Amygdala (tissue), 56 donors: ENCODE results near the gene VRK2.
"Not testable (repeated sequence)": the region's sequence is repeated elsewhere in the genome, so short reads cannot be mapped to it uniquely, and the experiment has no call there.

Experiments used
- DNase-seq, 56 donors: peaks; one replicate each; lab custom pipeline; 2025; lab: John Stamatoyannopoulos, UW

Gene VRK2

DNA sequence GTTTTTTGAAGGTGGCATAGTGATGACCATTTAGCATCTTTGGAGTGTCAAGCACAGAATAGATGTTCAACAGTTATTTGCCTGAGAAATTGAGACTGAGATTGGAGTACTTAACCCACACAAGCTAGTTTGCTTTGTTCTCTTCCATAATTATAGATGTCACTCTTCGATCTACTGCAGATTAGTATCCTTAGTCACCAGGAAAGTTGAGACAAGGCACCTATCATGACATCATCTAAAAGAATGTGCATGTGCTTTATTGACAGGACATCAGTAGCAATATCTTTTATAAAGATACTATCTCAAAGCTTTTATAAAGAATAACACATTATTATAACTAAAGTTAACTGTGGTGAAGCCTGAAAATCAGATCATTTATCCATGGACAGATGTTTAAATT, 6.4 kb downstream of the VRK2 start:
- no peak for DNase-seq

DNA sequence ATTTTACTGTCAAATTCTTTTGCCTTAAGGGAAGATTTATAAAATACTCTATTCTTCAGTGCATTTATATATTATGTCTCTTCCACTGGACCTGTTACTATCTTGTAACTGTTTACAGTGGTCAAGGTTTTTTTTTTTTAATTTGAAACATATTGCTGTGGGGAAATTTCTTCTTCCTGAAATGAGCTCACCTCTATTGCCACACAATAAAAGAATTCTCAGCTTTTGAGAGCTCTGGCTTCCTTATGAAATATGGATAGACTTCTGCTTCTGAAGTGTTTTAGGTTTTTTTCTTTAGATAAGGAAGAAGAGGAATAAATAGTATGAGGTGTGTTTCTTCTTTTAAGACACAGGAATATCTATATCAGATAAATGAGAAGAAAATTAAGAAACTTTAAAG, 7.7 kb downstream of the VRK2 start:
- no peak for DNase-seq

DNA sequence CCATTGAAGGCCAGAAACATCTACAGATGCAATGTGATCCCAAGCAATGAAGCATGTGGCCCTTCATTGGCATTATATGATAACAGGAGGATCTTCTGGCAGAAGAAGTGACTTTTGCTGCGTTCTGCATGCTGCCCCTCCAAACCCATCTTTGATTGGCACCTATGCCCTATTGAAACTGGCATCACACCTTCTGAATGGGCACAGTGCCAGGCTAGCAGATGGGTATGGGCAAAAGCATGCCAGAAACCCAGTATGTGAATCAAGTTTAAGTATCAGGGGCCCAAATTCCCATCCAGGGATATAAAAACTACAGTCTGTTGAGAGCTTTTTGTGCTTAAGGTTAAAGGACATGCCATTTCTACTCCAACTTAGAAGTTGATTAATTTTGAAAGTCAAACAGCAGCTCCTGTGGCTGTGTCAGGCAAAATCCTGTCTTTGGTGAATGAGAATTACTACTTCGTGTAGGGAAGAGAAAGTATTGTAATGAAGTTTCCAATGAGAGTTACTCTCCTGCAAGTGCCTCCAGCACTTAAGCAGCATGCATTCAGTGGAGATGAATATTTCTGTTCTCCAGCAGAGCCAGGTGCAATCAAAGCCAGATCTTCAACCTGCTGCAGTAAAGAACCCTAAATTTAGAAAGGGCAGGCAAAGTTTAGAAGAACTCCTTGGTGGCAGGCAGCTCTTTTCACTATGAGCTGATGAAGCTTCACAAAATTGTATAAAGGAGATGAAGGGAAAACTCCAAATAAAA, 8.6 kb downstream of the VRK2 start:
- peak in 1 of 56 donors; percentile 11 for DNase-seq

DNA sequence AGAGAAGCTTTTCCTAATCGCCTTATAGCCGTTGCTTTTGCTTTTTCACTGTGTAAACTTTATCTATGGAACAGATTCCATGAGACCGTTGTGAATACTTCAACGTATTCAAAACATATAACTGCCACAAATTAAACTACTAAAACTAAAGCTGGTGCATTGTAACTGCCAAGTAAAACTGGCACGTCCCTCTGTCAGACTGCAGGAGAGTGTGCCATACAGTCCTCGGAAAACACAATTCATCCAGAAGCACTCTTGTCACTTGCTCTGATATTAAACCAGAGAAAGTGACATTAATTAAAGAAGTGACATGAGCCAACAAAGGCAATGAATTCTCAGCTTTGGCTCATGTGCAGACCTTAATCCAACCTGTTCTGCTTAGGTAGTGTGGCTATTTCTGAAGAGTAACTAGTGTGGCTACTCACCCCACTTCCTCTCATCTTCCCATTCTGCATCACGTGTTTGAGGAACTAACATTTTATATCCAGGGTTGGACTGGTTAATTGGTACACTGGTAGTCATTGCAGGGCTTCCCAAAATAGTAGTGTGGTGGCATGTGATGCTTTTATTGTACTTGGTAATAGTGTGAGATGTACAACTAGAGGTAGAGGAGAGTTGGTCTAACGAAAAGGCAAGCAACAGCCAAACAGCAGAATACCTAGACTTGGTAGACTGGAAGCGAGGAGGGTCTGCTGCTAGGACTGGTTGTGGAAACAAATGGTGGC, 9.7 kb downstream of the VRK2 start:
- DNase-seq = no peak

- no peak for DNase-seq
Observed at GRCh38 chr2:58057707-58058530, 11.3 kb downstream of the VRK2 start.

- no peak for DNase-seq
Observed at GRCh38 chr2:58063641-58064040, 17.0 kb downstream of the VRK2 start.

DNA sequence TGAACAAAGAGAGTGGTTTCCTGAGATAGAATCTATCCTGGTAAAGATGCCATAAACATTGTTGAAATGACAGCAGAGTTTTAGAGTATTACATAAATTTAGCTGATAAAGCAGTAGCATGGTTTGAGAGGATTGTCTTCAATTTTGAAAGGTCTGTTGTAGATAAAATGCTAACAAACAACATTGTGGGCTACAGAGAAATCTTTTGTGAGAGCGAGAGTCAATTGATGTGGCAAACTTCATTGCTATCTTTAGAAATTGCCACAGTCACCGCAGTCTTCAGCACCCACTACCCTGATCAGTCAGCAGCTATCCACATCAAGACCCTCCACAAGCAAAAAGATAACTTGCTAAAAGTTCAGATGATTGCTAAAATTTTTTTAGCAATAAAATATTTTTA, 17.5 kb downstream of the VRK2 start:
- DNase-seq = no peak

GRCh38 chr2:58065248-58065647, 18.6 kb downstream of the VRK2 start:
- DNase-seq = no peak

DNA sequence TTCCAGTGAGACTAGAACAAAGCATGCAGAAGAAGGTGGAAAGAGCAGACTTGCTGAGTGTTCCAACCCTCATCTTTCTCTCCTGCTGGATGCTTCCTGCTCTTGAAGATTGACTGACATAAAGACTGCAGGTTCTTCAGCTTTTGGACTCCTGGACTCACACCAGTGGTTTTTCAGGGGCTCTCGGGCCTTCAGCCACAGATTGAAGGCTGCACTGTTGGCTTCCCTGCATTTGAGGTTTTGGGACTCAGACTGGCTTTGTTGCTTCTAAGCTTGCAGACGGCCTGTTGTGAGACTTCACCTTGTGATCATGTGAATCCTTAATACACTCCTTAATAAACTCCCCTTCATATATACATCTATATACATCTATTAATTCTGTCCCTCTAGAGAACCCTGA, 20.4 kb downstream of the VRK2 start:
- DNase-seq = no peak

- DNase-seq = no peak
Observed at GRCh38 chr2:58070765-58071164, 24.2 kb downstream of the VRK2 start.

- no peak for DNase-seq
Observed at GRCh38 chr2:58072102-58072501, 25.5 kb downstream of the VRK2 start.

DNA sequence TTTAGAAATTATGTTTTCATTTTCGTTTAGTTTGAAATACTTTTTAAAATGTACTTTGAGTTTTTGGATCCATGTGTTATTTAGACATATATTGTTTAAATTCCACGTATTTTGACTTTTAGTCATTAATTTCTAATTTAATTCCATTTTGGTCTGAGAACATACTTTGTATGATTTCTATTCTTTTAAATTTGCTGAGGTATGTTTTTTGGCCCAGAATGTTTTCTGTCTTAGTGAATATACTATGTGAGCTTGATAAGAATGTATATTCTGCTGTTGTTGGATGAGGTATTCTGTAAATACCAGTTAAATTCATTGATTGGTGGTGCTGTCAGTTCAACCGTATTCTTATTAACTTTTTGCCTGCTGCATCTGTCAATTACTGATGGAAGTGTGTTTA, 26.4 kb downstream of the VRK2 start:
- DNase-seq = no peak

GRCh38 chr2:58073751-58074150, 27.1 kb downstream of the VRK2 start:
- DNase-seq = no peak

DNA sequence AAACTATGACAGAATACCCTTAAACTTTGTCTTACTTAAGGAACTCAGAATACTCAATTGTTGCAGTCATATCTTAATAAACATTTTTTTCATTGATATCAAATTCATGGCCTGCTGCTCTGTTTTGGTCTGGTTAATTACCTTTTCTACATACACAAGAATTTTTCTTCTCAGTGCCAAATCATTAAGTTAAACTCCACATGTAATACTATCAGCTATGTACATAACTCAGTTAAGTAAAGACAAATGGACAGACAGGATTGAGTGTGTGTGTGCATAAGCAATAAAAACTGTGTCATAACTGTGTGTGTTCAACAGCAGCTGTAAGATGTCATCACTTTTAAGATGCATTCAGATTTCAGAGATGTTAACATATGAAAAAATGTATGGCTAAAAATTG, 34.4 kb downstream of the VRK2 start:
- no peak for DNase-seq

- no peak for DNase-seq
Observed at GRCh38 chr2:58089081-58089480, 42.5 kb downstream of the VRK2 start.

DNA sequence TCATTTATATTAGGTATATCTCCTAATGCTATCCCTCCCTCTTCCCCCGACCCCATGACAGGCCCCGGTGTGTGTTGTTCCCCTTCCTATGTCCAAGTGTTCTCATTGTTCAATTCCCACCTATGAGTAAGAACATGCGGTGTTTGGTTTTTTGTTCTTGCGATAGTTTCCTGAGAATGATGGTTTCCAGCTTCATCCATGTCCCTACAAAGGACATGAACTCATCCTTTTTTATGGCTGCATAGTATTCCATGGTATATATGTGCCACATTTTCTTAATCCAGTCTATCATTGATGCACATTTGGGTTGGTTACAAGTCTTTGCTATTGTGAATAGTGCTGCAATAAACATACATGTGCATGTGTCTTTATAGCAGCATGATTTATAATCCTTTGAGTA, 46.2 kb downstream of the VRK2 start:
- not testable (repeated sequence) for DNase-seq

GRCh38 chr2:58097025-58097424, 50.4 kb downstream of the VRK2 start:
- no peak for DNase-seq

- no peak for DNase-seq
Observed at GRCh38 chr2:58098254-58099095, 51.9 kb downstream of the VRK2 start.

GRCh38 chr2:58099096-58099769, 52.6 kb downstream of the VRK2 start:
- no peak for DNase-seq

DNA sequence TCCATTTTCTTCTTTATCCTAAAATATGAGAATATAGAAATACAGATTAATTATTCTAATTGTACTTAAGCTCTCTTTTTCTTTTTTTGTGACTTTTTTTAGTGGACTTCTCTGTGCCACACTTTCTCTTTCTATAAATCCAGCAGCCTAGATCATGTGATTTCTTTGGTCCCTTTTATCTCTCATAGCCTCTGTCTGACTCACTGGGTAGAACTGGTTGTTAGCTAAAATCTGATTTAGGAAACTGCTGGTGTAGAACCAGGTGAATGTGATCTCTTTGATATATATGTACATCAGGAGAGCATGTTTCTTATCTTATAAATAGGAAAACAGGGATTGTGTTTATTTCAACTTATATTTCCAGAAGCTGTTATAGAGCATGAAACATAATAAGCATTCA, 54.9 kb downstream of the VRK2 start:
- no peak for DNase-seq
